GM12878 (cell line): Measurements from ENCODE around the gene IDH3A. TPM values are rescaled to one million over a fixed set of nuclear protein-coding genes. Genes with fewer than 3 reads are reported as not detected.

ENCODE experiments used
- ATAC-seq: fragments of 200-7000 bp; cut with Tn5 transposase; 3 replicates; pipeline ENCODE4 v1.9.1; 2020; ENCODE audit warnings: mild to moderate bottlenecking, moderate library complexity
- BruUV-seq: library from RNA; stranded (reverse); fragments of 400-500 nt; replicated peaks from 2 replicates; lab custom pipeline; 2021; lab: Mats Ljungman, UMichigan
- CTCF ChIA-PET: fragments of 300-600 bp; sonication (Branson Sonifier 250); formaldehyde crosslinking; extraction: SDS; loops from one replicate; lab custom pipeline; 2021; ENCODE audit warnings: inconsistent platforms; lab: Yijun Ruan, JAX
- POLR2A ChIA-PET: fragments of 350-600 bp; formaldehyde crosslinking; extraction: SDS; loops from one replicate; lab custom pipeline; 2021; ENCODE audit warnings: inconsistent platforms; lab: Charles Lee
- RAD21 ChIA-PET: fragments of 300-600 bp; sonication (Branson Sonifier 250); formaldehyde crosslinking; loops from one replicate; lab custom pipeline; 2023; ENCODE audit warnings: antibody characterized with exemption; ENCODE audit not compliant: unreplicated experiment; lab: Charles Lee
- SMC1A ChIA-PET: fragments of 300-600 bp; sonication (Branson Sonifier 250); formaldehyde crosslinking; loops from one replicate; lab custom pipeline; 2023; ENCODE audit not compliant: unreplicated experiment, uncharacterized antibody; lab: Charles Lee
- DNase-seq: peaks from one replicate; pipeline ENCODE4 v3.0.0-alpha.2; 2011; ENCODE audit warnings: low read depth, low spot score
- FAIRE-seq: peaks from 3 replicates; lab custom pipeline; 2011; peaks lifted over from hg19 to GRCh38; lab: Jason Lieb, UNC
- H2AFZ ChIP-seq: 2 replicates; pipeline ENCODE4 v1.6.0; 2011; ENCODE audit warnings: low read depth, low read length, control low read depth; ENCODE audit not compliant: control insufficient read depth
- H3K27ac ChIP-seq: 2 replicates; pipeline ENCODE4 v1.5.1; 2011; ENCODE audit warnings: control low read depth; ENCODE audit not compliant: control insufficient read depth, insufficient read depth
- H3K27me3 ChIP-seq, 2 experiments: replicated peaks in 1 of 2; 2 replicates each; pipeline versions ENCODE4 v1.6.0 to v1.6.1; 2011; ENCODE audit warnings: low read length in 1 of 2; ENCODE audit not compliant: control insufficient read depth in 2 of 2, insufficient read depth in 2 of 2
- H3K36me3 ChIP-seq, 2 experiments: 2 replicates each; pipeline ENCODE4 v1.5.1; 2011; ENCODE audit warnings: low read length in 1 of 2; ENCODE audit not compliant: control insufficient read depth in 2 of 2, insufficient read depth in 2 of 2
- H3K4me1 ChIP-seq: 2 replicates; pipeline ENCODE4 v1.6.1; 2011; ENCODE audit warnings: mild to moderate bottlenecking, low read length, moderate library complexity, mixed read lengths; ENCODE audit not compliant: control insufficient read depth, insufficient read depth
- H3K4me2 ChIP-seq: 2 replicates; pipeline ENCODE4 v1.6.0; 2011; ENCODE audit warnings: control low read depth; ENCODE audit not compliant: control insufficient read depth, insufficient read depth
- H3K4me3 ChIP-seq: fragments of 200-600 bp; sonication (generic); 2 replicates; pipeline ENCODE4 v1.5.1; 2016
- H3K79me2 ChIP-seq: 2 replicates; pipeline ENCODE4 v1.6.0; 2011; ENCODE audit warnings: low read length; ENCODE audit not compliant: control insufficient read depth, insufficient read depth
- H3K9ac ChIP-seq: 2 replicates; pipeline ENCODE4 v1.8.0; 2011; ENCODE audit warnings: low read length, control low read depth, mixed read lengths; ENCODE audit not compliant: control insufficient read depth, insufficient read depth
- H3K9me3 ChIP-seq: replicated peaks from 3 replicates; pipeline ENCODE4 v1.5.1; 2011; ENCODE audit warnings: mild to moderate bottlenecking, low read length; ENCODE audit not compliant: control insufficient read depth, insufficient read depth
- H4K20me1 ChIP-seq: 2 replicates; pipeline ENCODE4 v1.6.0; 2011; ENCODE audit not compliant: control insufficient read depth, insufficient read depth
- FOXM1 ChIP-seq: IDR thresholded peaks from 2 replicates; pipeline ENCODE4 v1.6.1; 2012; ENCODE audit warnings: low read depth, mild to moderate bottlenecking, inconsistent platforms, low read length, moderate library complexity
- PAX8 ChIP-seq: fragments of 450-650 bp; IDR thresholded peaks from 2 replicates; pipeline ENCODE4 v1.6.1; 2017; ENCODE audit warnings: mild to moderate bottlenecking, moderate library complexity
- SMC3 ChIP-seq: IDR thresholded peaks from 2 replicates; pipeline ENCODE4 v1.6.1; 2011; ENCODE audit warnings: low read length, improper control_type of control experiment, borderline replicate concordance
- SREBF2 ChIP-seq: IDR thresholded peaks from 2 replicates; pipeline ENCODE4 v1.6.1; 2012; ENCODE audit warnings: mild to moderate bottlenecking, low read length
- ZBTB11 ChIP-seq: fragments of 450-650 bp; formaldehyde crosslinking; IDR thresholded peaks from 2 replicates; pipeline ENCODE4 v1.5.0; 2022; ENCODE audit warnings: mild to moderate bottlenecking, missing genetic modification characterization
- WGBS: methylation state at CpG from one replicate; pipeline ENCODE4 v1.1.6; 2016; ENCODE audit warnings: low lambda C conversion rate; ENCODE audit not compliant: insufficient replicate concordance, insufficient coverage; ENCODE audit errors: missing lambda C conversion rate; 5-methylcytosine and 5-hydroxymethylcytosine counted together
- in situ Hi-C: fragments of 300-500 bp; cut with MboI; formaldehyde crosslinking; loops from 9 replicates; pipeline ENCODE4 v1.14.3; 2018; ENCODE audit warnings: mixed read lengths
- intact Hi-C: fragments of 100-400 bp; cut with micrococcal nuclease; formaldehyde crosslinking; loops from one replicate; pipeline ENCODE4 v1.14.2; 2022; ENCODE audit not compliant: unreplicated experiment
- polyA plus RNA-seq, 11 experiments: library from polyadenylated mRNA; depleted of rRNA in 4 of 11; unstranded in 6 of 11; stranded (reverse) in 5 of 11; fragments of >200 nt; fragmentation: Nextera tagmentation in 4 of 11; fragmentation: Illumina TruSeq in 1 of 11; extraction: Ambion mirVana in 4 of 11; extraction: Trizol in 1 of 11; gene quantifications; 1 replicate in 1 of 11; 2 replicates in 10 of 11; pipeline versions ENCODE4 v1.2.1 to v1.2.3, GENCODE V29; 2011 to 2016; ENCODE audit warnings: inconsistent platforms in 2 of 11, missing spikeins in 2 of 11, low read depth in 1 of 11
- total RNA-seq, 4 experiments: library from RNA; depleted of rRNA in 3 of 4; stranded (reverse); fragments of >200 nt in 3 of 4; fragmentation: Illumina TruSeq in 1 of 4; extraction: Trizol in 1 of 4; gene quantifications; 2 replicates each; pipeline versions ENCODE4 v1.2.1 to v1.2.3, GENCODE V29; 2013 to 2021

IDH3A gene
- total and polyA plus RNA-seq, 10 of the 15 experiments (the other 5 are each of a cell fraction or from before 2014, with no cell fraction given), result 83.9 to 254 (median 195) TPM

GRCh38 chr15:78177447-78177873, 28.3 kb downstream of the IDH3A start (continued):
- TF ChIP-seq ZBTB11 (CRISPR knock-in tag) (no peak), PAX8 (no peak), SMC3 (peak; percentile 68)

- H3K4me1 ChIP-seq, result peaks cover 18% of the 10 kb centered on the region
- H4K20me1 ChIP-seq, result no peaks in the 10 kb centered on the region
- no TSS peak for BruUV-seq
- no peaks in the 10 kb centered on the region for H3K79me2 ChIP-seq
- no peaks in the 10 kb centered on the region for H3K27me3 ChIP-seq
- H2AFZ ChIP-seq, result no peak overlapping the region
- no peak for DNase-seq
- H3K9me3 ChIP-seq, result no peaks in the 10 kb centered on the region
- ChIA-PET CTCF (interaction anchor here (0.6 to 10.1 kb wide), 20 partner anchors 9 to 245 kb away, joined by 3 to 108 read pairs (median 6); partner anchors contain the start of genes CIB2 and IDH3A), SMC1A (interaction anchor here (1.0 to 13.7 kb wide), 12 partner anchors 11 to 122 kb away, joined by 3 to 152 read pairs (median 8); partner anchors contain the start of genes CIB2, IDH3A and SKIC8), RAD21 (interaction anchor here (0.6 to 3.9 kb wide), 7 partner anchors 17 to 757 kb away, joined by 3 to 31 read pairs (median 5); partner anchors contain the start of genes CIB2 and HMG20A), POLR2A (interaction anchor here (1.0 to 2.2 kb wide), 3 partner anchors 26 to 39 kb away, joined by 3 to 9 read pairs (median 4); partner anchors contain the start of gene IDH3A)
- H3K36me3 ChIP-seq, result no peaks in the 10 kb centered on the region; a peak in 1 of 4 replicates
- in situ Hi-C loops (no loop called here), intact Hi-C loops (no loop called here)
- H3K4me3 ChIP-seq, result no peak overlapping the region
- WGBS, result 35% methylated on average over 6 of the region's 6 CpGs
- TF ChIP-seq SREBF2 (no peak), FOXM1 (no peak)
- no peak overlapping the region for H3K4me2 ChIP-seq
- no peak overlapping the region for H3K9ac ChIP-seq
- no peak for ATAC-seq
- H3K27ac ChIP-seq, result no peak overlapping the region
- FAIRE-seq, result peak; percentile 57
Observed at GRCh38 chr15:78178064-78178463, 28.9 kb downstream of the IDH3A start.
